Breast epithelium (tissue), 3 donors: Measurements from ENCODE around the gene TEC.

Experiments
- CTCF ChIP-seq, 3 donors: fragments of 450-650 bp; IDR thresholded peaks; one replicate each; pipeline ENCODE4 v1.5.1; 2016 to 2017; ENCODE audit warnings: antibody characterized with exemption in 3 of 3, mild to moderate bottlenecking in 3 of 3, moderate library complexity in 3 of 3
- POLR2A ChIP-seq: fragments of 450-650 bp; IDR thresholded peaks from one replicate; pipeline ENCODE4 v1.6.1; 2016; ENCODE audit warnings: antibody characterized with exemption, mild to moderate bottlenecking, moderate library complexity

DNA sequence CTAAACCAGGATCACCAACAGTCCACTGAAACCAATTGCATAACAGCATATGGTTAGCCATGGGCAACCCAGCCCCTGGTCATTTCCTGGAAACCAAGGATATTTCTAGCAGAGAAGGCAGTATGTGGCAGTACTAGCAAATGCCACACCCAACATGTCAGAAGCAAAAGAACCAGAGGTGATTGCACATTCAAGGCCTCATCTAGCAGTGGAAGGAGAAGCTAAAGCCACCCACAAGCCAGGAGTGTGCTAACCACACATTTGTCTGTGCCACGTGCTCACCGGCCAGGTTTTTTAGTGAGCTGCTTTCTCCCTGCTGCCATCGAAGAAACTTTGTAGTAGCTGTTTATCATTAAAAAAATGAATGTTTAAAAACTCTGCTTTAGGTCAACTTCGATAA is 42.0 kb downstream of the TEC start:
- TF ChIP-seq CTCF (IDR thresholded peaks at IDR 0.05) (no peak), POLR2A (no peak)
